Measurements from ENCODE around the gene USP24. TPM values are rescaled to one million over a fixed set of nuclear protein-coding genes. Genes with fewer than 3 reads are reported as not detected.

USP24 gene
- total RNA-seq, 1 donor from 2014 or later: 19.7 TPM

DNA sequence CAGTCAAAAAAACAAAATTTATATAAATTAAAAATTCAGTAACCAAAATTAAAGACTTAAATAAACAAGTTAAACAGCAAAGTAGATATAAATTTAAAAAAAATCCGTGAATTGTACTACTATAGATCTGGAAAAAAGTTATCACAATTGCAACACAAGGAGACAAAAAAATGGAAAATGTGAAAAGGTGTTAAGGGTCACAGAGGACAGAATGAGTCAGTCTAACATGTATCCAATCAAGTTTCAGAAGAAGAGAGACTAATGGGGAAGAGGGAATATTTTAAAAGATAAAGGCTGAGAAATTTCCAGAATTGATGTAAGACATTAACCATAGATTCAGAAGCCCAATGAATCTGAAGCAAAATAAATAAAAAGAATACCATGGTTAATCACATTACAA lies 46.0 kb downstream of the USP24 start:
- H3K4me3 ChIP-seq (ENCODE audit: low read depth, low read length): no peak overlapping the region
- TF ChIP-seq, protein P1, sequence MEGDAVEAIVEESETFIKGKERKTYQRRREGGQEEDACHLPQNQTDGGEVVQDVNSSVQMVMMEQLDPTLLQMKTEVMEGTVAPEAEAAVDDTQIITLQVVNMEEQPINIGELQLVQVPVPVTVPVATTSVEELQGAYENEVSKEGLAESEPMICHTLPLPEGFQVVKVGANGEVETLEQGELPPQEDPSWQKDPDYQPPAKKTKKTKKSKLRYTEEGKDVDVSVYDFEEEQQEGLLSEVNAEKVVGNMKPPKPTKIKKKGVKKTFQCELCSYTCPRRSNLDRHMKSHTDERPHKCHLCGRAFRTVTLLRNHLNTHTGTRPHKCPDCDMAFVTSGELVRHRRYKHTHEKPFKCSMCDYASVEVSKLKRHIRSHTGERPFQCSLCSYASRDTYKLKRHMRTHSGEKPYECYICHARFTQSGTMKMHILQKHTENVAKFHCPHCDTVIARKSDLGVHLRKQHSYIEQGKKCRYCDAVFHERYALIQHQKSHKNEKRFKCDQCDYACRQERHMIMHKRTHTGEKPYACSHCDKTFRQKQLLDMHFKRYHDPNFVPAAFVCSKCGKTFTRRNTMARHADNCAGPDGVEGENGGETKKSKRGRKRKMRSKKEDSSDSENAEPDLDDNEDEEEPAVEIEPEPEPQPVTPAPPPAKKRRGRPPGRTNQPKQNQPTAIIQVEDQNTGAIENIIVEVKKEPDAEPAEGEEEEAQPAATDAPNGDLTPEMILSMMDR (conservative IDR thresholded peaks at IDR 0.05; ENCODE audit: low read depth, low read length): no peak
- DNase-seq (ENCODE audit: low read depth): no peak

DNA sequence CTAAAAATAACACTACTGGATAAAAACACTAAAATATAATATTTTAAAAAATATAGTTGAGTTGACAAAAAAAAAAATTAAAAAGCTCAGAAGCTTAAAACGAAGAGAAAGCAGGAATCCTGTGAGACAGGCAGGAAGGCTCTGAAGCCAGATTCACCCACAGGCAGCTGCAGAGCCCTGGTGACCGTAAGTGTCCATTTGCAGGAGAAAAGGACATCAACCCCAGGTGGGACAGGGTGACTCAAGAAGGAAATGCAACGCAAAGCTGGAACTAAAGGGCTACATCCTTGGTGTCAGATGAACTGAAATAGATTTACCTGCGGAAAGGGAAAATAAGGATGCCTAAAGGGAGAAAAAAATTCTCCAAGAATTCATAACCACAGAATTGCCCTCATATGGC lies 46.8 kb downstream of the USP24 start:
- DNase-seq (ENCODE audit: low read depth): no peak
- H3K4me3 ChIP-seq (ENCODE audit: low read depth, low read length): no peak overlapping the region
- TF ChIP-seq, protein P1 (conservative IDR thresholded peaks at IDR 0.05; ENCODE audit: low read depth, low read length): no peak

DNA sequence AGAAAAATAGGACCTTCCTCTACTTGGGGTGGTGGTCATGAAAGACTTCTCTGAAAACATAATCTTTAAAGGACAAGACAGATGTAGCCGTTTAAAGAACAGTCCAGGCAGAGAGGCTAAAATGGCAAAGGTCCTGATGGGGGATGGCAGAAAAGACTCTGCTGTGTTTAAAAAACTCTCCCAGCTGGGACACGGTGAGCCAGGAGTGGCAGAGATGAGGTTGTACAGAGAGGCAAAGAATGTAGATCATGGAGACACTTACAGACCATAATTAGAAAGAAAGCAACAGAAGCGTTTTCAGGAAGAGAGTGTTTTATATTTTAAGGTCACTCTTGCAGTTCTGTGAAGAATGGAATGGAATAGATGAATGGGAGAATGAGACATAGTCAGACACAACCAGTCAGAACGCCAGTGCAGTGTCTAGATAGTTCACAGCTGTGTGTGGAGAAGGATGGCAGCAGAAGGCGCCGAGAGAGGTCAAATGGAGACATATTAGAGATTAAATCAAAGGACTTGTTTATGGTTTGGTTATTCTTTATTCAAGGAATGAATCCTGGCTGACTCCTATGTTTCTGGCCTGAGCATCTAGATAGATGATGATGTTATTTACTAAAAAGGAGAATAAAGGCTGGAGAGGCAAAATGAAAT lies 47.8 kb downstream of the USP24 start:
- TF ChIP-seq, protein P1 (conservative IDR thresholded peaks at IDR 0.05; ENCODE audit: low read depth, low read length): no peak
- H3K4me3 ChIP-seq (ENCODE audit: low read depth, low read length): no peak overlapping the region
- no peak for DNase-seq (ENCODE audit: low read depth)

DNA sequence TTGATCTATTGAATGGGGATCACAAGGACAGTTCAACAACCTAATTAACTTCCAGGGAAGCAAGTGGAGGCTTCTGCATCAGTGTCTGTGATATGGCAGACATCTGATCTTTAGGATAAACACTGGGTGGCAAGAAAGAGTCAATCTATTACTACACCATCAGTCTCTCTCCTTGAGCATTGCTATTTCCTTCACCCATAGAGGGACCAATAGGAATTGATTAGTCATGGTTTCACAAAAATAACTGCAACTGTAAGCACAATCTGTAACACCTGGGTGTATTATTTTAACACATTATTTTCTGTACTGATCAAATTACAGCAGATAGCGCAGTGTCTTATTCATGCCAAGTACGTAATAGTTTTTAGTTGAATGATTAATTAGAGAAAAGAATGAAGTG lies 50.3 kb downstream of the USP24 start:
- DNase-seq (ENCODE audit: low read depth): no peak
- H3K4me3 ChIP-seq (ENCODE audit: low read depth, low read length): no peak overlapping the region
- TF ChIP-seq, protein P1 (conservative IDR thresholded peaks at IDR 0.05; ENCODE audit: low read depth, low read length): no peak

DNA sequence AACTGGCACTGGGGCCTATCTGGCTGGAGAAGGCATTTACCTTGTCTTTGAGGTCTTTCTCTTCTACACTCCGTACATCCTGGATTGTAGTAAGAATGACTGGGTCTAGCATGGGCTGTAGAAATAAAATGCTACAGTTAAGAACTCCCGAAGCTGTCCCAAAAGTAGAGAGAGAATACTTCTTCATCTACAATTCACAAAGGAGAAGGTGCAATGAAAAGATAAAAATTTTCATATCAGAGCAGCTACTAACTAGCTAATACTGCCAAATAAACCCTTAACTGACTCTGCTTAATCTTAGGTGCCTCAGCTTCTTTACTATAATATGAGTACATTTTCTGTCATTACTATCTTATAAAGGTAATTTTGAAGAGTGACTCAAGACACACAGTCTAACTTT lies 55.6 kb downstream of the USP24 start:
- H3K4me3 ChIP-seq (ENCODE audit: low read depth, low read length): no peak overlapping the region
- TF ChIP-seq, protein P1 (conservative IDR thresholded peaks at IDR 0.05; ENCODE audit: low read depth, low read length): no peak
- DNase-seq (ENCODE audit: low read depth): no peak

DNA sequence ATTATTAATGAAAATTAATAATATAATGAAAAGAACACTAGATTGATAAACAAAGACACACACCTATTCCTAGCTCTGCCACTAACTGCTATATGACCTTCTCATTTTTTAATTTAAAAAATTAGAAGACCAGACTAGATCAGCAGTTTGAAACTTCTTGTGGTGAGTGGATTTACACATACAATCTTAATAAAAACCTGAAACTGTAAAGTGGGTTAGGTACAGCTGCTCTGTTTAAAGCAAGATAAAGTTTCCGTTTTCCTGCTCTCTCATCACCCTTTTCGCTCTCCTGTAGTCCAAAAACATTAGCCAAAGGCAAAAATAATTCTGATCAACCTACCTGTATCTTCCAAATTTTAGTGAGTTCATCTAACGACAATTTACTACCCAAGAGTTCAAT lies 58.6 kb downstream of the USP24 start:
- TF ChIP-seq, protein P1 (conservative IDR thresholded peaks at IDR 0.05; ENCODE audit: low read depth, low read length): no peak
- H3K4me3 ChIP-seq (ENCODE audit: low read depth, low read length): no peak overlapping the region
- DNase-seq (ENCODE audit: low read depth): no peak

DNA sequence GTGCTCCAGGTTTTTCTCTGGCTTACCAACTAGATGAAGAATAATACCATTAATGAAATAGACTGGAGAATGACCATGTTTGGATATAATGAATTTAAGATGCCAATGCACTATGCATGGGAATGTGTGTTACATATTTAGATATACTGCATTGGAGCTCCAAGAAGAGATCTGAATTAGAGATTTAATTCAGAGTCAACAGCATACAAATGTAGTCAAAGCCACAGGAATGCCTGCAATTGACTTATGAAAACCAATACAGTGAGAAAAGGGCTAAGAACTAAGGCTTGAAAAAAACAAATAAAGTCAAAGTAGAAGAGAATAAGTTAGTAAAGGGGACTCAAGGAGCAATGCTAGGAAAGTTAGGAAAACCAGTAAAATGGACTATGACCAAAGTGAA lies 59.1 kb downstream of the USP24 start:
- no peak overlapping the region for H3K4me3 ChIP-seq (ENCODE audit: low read depth, low read length)
- no peak for DNase-seq (ENCODE audit: low read depth)
- TF ChIP-seq, protein P1 (conservative IDR thresholded peaks at IDR 0.05; ENCODE audit: low read depth, low read length): no peak

Data from epithelial cell of proximal tubule (primary cell).